Measurements from ENCODE around the gene ARHGAP33.
"Not testable (repeated sequence)": the region's sequence is repeated elsewhere in the genome, so short reads cannot be mapped to it uniquely, and the experiment has no call there.

ARHGAP33 gene

DNA sequence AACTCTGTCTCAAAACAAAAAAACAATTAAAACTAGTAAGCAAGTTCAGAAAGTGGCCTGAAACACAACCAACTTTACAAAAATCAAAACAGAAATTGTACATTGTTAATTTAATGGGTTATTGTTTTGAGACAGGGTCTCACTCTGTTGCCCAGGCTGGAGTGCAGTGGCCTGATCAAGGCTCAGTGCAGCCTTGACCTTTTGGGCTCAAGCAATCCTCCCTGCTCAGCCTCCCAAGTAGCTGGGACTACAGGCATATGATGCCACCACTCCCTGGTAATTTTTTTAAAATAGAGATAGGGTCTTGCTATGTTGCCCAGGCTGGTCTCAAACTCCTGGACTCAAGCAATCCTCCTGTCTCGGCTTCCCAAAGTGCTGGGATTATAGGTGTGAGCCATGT, 20.2 kb downstream of the ARHGAP33 start:
- not testable (repeated sequence) for DNase-seq (ENCODE audit: low read depth)

DNA sequence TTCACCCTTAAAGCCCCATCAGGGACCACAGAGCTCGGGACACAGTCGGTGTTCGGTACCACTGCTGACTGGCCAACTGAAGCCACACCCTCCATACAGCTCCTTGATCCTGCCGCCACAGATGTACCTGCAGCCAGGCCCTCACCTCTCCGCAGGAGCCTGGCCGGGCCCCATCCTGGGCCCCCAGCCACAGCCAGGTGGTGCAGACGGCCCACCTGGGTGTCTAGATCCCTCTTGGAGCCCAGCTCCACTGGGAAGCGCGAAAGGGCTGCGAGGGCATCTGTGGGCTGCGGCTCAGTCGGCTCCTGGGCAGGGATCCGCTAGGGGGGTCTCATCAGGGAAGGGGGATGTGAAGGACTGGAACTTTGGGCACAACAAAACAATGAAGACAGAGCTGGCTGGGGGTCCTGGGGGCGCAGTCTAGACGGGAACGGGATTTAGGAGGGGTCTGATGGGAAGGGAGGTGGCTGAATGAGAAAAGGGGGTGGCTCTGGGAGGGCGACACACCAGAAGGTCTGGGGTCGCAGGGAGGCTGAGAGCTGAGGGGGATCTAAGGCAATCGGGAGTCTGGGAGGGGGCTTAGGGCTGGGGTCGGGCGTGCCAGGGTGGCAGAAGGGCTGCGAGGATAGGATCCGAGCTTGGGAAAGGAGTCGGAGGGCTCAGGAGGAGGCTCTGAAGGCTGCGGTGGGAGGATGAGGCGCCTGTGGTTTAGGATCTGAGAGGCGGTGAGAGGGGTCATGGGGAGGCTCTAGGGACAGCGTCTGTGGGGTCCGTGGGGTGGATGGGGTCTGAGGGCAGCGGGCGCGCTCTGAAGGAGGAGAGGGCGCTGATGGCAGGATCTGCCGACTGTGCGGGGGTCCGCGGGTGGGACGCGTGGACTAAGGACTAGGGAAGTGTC, 21.5 kb downstream of the ARHGAP33 start:
- DNase-seq (ENCODE audit: low read depth): no peak

DNA sequence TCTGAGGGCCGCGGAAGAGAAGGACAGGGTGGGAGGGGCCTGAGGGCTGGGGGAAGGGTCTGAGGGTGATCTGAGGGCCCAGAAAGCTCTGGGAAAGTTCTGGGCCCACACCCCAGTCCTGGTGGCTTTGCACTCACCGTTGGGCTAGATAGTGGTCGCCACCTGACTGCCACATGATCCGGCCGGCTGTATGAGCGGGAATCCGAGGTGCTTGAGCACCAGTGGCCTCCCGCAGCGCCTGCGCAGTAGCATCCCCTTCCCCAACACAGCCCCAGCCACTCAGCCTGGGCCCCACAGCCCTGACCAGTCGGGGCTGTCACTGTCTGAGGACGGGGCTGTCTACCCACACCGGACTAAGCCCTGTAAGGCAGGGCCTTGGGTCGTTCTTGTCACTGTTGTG, 22.3 kb downstream of the ARHGAP33 start:
- DNase-seq (ENCODE audit: low read depth): no peak

DNA sequence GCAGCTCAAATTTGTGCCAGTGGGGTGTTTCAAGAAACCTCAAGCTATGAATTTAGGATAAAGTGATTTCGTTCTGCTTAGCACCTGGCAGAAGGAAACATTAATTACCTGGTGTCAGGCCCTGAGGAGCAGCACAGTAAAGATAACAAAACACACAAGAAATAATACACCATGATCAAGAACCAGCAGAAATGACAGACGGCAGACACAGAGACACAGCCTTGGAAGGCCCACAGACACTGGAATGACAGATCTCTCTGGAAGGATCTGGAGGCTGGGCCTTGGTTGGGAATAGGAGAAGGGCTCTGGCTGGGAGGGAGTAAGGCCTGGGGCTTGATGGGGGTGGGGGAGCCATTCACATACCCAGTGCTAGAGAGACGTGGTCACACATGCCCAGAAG, 26.5 kb downstream of the ARHGAP33 start:
- no peak for DNase-seq (ENCODE audit: low read depth)

DNA sequence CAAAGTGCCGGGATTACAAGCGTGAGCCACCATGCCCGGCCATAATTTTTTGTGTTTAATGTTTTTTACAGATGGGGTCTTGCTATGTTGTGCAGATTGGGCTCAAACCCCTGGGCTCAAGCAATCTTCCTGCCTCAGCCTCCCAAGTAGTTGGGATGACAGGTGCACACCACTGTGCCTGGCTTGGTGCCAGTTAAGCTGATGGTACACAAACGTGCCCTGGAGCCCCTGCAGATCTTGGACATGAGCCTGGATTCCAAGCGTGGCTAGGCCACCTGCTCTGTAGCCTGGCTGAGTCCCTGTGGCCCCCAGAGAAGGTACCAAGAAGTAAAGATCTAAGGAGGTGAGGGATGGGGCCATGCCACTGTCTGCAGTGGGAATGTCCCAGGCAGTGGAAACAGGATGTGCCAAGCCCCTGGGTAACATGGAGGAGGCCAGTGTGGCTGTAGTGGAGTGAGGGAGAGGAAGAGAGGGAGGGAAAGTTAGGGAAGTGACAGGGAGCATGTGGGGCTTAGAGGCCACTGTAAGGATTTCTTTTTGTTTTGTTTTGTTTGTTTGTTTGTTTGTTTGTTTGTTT, 30.2 kb downstream of the ARHGAP33 start:
- DNase-seq (ENCODE audit: low read depth): no peak

DNA sequence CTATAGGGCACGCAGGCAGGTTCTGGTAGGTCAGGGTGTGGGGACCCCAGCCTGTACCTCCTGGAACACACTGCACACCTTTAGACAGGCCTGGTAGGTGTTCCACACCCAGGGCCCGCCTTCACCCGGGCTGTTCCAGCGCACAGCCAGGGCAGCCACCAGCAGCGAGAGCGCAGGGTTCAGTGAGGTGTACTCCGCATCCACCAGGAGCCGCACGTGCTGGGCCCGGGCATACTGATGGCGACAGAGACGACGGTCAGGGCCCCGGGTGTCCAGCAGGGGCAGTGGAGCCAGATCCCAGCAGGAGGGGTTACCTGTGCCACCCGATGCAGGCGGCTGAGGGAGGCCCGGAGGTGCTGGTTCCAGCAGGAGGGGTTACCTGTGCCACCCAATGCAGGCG, 31.2 kb downstream of the ARHGAP33 start:
- DNase-seq (ENCODE audit: low read depth): no peak

DNA sequence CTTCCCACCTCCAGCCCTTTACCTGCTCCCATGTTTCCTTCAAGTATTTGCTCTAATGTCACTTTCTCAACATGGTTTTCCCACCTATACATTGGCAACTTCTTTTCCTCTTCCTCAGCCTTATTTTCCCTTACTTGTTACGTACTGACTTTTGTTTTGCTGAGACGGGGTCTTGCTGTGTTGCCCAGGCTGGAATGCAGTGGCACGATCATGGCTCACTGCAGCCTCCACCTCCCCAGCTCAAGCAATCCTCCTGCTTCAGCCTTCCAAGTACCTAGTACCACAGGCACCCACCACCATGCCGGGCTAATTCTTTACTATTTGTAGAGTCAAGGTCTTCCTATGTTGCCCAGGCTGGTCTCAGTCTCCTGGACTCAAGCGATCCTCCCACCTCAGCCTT, 32.3 kb downstream of the ARHGAP33 start:
- DNase-seq (ENCODE audit: low read depth): no peak

DNA sequence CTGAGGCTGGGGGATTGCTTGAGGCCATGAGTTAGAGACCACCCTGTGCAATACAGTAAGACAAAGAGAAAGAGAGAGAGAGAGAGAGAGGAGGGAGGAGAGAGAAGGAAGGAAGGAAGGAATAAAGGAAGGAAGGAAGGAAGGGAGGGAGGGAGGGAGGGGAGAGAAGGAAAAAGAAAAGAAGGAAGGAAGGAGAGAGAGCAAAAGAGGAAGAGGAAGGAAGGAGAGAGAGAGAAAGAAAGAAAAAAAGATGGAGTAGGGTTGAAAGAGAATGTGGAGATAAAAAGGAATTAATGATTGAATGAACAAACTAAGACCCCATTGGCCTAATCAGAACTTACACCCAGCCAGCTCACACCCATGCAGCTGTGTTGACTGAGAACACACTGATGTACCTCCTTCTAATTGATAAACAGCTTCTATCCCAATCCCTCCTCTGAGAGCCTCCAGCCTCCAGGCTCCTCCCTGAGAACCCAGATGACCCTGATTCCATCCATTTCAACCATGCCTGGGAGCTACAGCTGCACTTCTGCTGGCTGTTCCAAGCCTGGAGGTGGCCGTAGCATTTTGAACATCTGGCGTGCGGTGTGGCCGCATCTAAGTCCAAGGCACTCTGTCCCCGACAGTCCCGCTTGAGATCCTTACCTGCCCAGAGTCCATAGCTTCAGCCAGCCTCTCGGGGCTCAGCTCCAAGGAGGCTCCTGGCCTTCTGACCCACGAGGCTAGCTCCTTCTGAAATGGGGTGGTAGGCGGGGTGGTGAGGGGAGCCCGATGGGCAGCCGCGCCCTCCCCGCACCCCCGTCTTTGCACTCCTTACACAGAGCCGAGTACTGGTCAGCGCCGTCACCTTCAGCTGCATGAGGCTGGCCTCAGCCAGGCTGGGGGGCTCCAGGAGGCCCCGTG, 36.2 kb downstream of the ARHGAP33 start:
- no peak for DNase-seq (ENCODE audit: low read depth)

DNA sequence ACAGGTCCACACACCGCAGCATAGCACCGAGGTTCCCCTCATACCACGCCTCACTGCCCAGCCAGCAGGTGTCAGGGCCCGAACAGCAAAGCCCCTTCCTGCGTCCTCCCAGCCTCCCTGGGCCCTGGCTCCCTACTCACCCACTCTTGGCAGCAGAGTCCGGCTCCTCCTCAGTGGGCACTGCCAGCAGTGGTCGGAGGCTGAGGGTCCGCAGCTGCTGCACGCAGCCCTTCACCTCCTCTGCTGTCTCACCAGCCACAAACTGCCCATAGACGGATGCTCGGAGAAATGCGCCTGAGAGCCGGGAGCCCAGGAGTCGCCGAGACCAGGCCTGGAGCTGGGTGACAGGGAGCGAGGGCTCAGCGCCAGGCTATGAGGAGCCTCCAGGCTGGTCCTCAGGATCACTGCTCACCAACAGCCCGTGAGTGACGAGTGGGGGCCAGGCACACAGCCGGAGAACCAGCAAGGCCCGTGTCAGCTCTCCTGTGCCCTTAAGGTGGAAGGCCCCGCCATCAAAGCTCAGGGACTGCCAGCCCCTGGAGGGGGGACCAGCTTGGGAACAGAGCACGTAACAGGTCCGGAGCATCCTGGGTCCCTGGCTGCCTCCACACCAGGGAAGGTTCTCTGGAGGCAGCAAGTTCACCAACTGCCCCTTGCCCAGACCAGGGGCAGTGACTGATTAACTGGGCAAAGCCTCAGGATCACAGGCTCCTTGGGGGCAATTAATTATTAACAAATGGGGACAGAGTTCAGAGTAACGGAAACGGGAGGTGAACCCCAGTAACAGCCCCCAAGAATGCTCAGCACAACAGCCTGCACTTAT, 37.1 kb downstream of the ARHGAP33 start, which contains the start of gene PRODH2:
TSS of gene PRODH2 (minus strand) at position 626 of the 823 bp plus-strand sequence. CDS start at position 586, 40 bp downstream.
- no peak for DNase-seq (ENCODE audit: low read depth)

DNA sequence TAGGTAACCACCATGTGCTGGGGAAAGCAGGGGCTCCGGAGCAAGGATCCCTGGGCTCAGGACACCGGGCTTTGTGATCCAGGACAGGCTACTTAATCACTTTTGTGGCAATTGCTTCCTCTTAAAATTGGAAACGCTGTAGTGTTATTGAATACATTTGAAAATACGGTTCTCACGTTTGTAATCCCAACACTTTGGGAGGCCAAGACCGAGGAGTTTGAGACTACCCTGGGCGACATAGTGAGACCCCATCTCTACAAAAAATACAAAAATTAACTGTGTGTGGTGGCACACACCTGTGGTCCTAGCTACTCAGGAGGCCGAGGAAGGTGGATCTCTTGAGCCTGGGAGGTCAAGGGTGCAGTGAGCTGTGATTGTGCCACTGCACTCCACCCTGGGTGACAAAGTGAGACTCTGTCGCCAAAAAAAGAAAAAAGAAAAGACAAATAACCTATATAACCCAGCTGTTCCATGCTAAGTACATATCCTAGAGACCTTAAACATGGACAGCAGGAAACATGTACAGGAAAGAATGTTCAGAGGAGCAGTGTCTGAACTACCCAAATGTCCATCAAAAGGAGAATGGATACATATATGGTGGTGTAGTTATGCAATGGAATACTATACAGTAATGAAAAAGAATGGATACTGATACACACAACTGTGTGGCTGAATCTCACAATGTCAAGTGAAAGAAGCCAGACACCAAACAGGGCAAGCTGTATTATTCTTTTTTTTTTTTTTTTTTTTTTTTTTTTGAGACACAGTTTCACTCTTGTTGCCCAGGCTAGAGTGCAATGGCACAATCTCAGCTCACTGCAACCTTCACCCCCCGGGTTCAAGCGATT, 37.9 kb downstream of the ARHGAP33 start:
- DNase-seq (ENCODE audit: low read depth): no peak

DNA sequence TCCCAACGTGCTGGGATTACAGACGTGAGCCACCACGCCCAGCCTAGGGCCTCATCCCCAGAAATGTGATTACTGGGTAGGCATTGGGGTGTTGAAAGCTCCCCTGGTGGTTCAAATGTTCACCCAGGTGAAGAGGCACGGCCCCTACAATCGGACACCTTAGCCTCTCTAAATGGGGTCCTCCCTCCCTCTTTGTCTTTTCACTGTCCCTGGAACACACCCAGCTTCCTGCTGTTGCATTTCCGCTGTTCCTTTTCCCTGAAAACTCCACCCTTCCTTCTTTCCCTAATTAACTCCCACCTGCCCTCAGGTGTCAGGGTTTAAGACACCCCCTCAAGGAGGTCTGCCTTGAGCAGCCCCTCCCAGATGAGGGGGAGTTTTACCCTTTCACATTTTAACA, 40.9 kb downstream of the ARHGAP33 start:
- no peak for DNase-seq (ENCODE audit: low read depth)

DNA sequence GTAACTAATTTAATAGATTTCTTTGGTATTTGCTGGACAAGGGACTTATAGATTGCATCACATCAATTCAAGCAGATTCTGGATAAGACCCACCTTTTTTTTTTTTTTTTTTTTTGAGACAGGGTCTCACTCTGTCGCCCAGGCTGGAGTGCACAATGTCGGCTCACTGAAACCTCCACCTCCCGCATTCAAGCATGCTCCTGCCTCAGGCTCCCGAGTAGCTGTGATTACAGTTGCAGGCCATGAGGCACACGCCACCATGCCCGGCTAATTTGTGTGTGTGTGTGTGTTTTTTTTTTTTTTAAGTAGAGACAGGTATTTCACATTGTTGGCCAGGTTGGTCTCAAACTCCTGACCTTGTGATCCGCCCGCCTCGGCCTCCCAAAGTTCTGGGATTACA, 41.5 kb downstream of the ARHGAP33 start:
- DNase-seq (ENCODE audit: low read depth): no peak

DNA sequence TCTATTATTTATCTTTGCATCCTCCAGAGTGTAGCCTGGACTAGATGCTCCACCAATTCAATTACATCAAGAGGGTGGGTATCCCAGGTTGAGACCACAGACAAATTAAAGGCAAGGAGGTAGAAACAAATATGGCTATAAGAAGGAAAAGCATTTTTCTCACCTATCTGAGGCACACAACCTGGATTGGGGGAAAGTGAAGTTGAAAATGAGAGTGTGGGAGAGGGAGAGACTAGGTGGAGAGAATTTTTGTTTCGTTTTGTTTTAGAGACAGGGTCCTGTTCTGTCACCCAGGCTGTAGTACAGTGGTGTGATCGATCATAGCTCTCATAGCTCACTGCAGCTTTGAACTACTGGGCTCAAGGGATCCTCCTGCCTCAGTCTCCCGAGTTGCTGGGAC, 43.1 kb downstream of the ARHGAP33 start:
- no peak for DNase-seq (ENCODE audit: low read depth)

DNA sequence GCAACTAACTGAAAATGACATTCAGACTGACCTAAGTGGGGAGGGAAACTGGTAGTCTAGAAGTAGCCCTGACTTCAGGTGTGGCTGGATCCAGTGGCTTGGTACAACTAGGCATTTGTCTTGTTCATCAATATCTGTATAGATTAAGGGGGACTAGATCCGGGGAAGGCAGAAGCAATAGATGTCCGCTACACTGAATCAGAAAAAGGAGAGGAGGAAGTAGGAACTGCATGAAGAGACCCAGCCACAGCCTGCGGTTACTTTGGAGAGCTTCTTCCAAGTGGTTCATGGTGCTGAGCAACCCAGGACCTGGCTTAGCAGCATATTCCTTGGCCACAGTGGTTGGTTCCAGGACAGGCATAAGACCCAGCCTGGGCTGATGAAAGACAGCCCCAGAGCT, 47.2 kb downstream of the ARHGAP33 start:
- DNase-seq (ENCODE audit: low read depth): no peak

DNA sequence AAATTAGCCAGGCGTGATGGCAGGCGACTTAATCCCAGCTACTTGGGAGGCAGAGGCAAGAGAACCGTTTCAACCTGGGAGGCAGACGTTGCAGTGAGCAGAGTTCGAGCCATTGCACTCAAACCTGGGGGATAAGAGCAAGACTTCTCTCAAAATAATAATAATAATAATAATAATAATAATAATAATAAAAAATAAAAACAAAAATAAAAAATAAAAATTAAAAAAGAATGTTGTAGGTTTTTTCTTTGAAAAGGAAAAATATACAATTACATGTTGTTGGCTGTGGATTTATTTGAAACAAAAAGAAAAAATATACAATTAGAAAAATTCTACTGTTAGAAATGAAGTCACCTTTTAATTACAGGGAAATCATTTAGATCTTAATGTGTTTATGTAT, 48.8 kb downstream of the ARHGAP33 start:
- DNase-seq (ENCODE audit: low read depth): no peak

DNA sequence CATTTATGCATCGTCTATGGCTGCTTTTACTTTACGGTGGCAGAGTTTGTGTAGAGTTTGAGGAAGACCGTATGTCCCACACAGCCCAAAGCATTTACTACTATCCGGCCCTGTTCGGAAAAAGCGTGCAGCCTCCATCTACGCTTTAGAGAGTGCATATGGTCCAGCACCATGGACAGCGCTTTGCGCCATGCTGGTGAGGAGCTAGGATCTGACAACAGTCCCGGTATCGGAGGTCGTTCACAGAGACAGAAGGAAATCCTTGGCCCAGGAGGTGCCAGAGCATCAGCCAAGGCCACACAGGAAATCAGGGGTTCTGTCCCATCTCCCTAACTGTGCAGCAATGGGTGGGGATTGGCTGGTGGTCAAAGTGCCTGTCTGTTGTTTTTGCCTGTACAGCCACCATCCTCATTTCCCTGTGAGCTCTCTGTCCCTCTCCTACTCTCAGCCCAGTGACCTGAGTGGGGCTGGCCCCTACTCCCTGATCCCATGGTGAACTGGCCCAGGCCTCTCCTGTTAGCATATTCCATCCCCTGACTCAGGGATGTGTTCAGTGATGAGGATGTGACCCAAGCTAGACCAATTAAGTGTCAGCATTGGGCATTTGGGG, 53.4 kb downstream of the ARHGAP33 start:
- DNase-seq (ENCODE audit: low read depth): peak; percentile 73

DNA sequence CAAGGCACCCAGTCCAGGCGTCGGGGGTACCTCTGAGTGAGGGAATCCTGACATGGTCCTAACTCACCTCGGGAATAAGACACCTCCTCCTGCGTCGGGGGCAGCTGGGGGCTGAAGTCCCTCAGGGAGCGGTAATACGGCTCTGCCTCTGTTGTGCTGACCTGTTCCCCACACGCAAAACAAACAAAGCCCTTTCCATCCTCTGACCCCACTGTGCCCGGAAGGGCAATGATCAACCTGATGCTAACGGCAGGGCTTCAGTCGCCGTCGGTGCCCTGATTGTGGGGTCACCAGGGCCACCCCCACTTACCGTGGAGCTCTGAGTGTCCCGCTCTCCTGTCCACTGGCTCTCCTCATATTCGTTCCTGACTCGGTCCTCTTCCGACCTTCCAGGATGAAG, 55.6 kb downstream of the ARHGAP33 start:
- no peak for DNase-seq (ENCODE audit: low read depth)

DNA sequence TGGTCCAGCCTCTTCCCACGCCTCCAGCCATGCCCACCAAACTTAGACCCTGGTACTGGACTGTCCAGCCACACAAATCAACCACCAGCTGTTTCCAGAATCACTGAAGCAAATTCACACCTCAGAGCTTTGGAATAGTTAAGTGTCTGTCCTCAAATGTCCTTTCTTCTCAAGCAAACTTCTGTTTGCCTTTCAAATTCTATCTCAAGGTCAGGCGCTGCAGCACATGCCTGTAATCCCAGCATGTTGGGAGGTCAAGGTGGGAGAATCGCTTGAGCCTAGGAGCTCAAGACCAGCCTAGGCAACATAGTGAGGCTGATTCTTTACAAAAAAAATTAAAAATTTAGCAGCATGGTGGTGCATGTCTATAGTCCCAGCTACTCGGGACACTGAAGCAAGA, 56.7 kb downstream of the ARHGAP33 start:
- no peak for DNase-seq (ENCODE audit: low read depth)

DNA sequence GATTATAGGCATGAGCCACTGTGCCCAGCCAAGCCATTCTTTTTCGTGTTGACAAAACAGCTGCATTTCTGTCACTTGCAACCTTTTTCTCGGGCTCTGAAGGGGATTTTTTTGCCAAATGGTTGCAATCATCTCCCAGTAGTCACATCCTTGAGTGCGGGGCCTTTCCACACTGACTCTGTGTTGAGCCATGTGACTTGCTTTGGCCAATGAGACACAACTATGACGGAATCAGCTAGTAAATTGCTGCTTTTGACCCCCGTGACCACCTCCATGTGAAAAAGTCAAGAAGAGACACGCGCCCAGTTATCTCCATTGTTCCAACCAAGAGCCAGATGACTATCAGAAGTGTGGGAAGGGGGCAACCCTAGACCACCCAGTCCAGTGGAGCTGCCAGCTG, 58.6 kb downstream of the ARHGAP33 start:
- no peak for DNase-seq (ENCODE audit: low read depth)

DNA sequence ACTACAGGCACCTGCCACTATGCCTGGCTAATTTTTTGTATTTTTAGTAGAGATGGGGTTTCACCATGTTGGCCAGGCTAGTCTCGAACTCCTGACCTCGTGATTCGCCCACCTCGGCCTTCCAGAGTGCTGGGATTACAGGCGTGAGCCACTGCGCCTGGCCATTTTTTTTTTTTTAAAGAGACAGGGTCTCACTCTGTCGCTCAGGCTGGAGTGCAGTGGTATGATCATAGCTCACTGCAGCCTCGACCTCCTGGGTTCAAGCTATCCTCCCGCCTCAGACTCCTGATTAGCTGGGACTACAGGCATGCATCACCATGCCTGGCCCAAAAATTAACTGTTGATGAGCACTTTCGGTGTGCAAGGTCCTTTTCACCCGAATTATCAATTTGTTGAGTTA, 60.7 kb downstream of the ARHGAP33 start:
- DNase-seq (ENCODE audit: low read depth): not testable (repeated sequence)

Data from EH (cell line).